SK-N-SH (cell line): Measurements from ENCODE around the gene ZNF33A. TPM values are rescaled to one million over a fixed set of nuclear protein-coding genes. Genes with fewer than 3 reads are reported as not detected.

Source experiments
- CTCF ChIA-PET: fragments of 300-600, 350-600 bp; formaldehyde crosslinking; extraction: SDS; loops from one replicate; lab custom pipeline; 2021; lab: Yijun Ruan, JAX
- POLR2A ChIA-PET: fragments of 350-600 bp; sonication (Branson Sonifier 250); formaldehyde crosslinking; extraction: SDS; loops from one replicate; lab custom pipeline; 2020; ENCODE audit warnings: antibody characterized with exemption, inconsistent platforms; lab: Yijun Ruan, JAX
- DNase-seq: peaks from one replicate; pipeline ENCODE4 v3.0.0; 2012
- H2AFZ ChIP-seq: fragments of 200-600 bp; sonication (generic); 2 replicates; pipeline ENCODE4 v1.8.1; 2016; ENCODE audit warnings: antibody characterized with exemption, mild to moderate bottlenecking, low read depth
- H3F3A ChIP-seq: fragments of 200-600 bp; sonication (generic); replicated peaks from 2 replicates; pipeline ENCODE3; 2016; ENCODE audit warnings: antibody characterized with exemption, mild to moderate bottlenecking; ENCODE audit not compliant: insufficient read depth
- H3K27ac ChIP-seq, 2 experiments: fragments of 200-500 bp in 1 of 2; fragments of 200-600 bp in 1 of 2; sonication (Bioruptor generic) in 1 of 2; sonication (generic), shearing (Covaris generic) in 1 of 2; 2 replicates each; pipeline versions ENCODE4 v1.5.1 to v1.6.1; 2014 to 2016; ENCODE audit warnings: low read depth in 2 of 2, inconsistent platforms in 1 of 2, low read length in 1 of 2, mild to moderate bottlenecking in 1 of 2, mixed read lengths in 1 of 2
- H3K27me3 ChIP-seq: fragments of 200-600 bp; sonication (generic), shearing (Covaris generic); 2 replicates; pipeline ENCODE4 v1.6.1; 2016; ENCODE audit warnings: mixed run types; ENCODE audit not compliant: insufficient read depth
- H3K36me3 ChIP-seq, 2 experiments: fragments of 200-500 bp in 1 of 2; fragments of 200-600 bp in 1 of 2; sonication (Bioruptor generic) in 1 of 2; sonication (generic) in 1 of 2; replicated peaks in 1 of 2; 2 replicates each; pipeline versions ENCODE3 to v1.5.1; 2014 to 2016; ENCODE audit warnings: low read length in 1 of 2, mild to moderate bottlenecking in 1 of 2; ENCODE audit not compliant: insufficient read depth in 2 of 2, control insufficient read depth in 1 of 2
- H3K4me1 ChIP-seq, 2 experiments: fragments of 200-500 bp in 1 of 2; fragments of 200-600 bp in 1 of 2; sonication (Bioruptor generic) in 1 of 2; sonication (generic), shearing (Covaris generic) in 1 of 2; 2 replicates each; pipeline versions ENCODE4 v1.5.1 to v1.6.1; 2014 to 2016; ENCODE audit warnings: low read depth in 1 of 2, low read length in 1 of 2, mixed run types in 1 of 2; ENCODE audit not compliant: insufficient read depth in 2 of 2, control insufficient read depth in 1 of 2
- H3K4me2 ChIP-seq: fragments of 200-600 bp; sonication (generic), shearing (Covaris generic); 2 replicates; pipeline ENCODE4 v1.6.1; 2017; ENCODE audit warnings: mixed run types
- H3K4me3 ChIP-seq, 2 experiments: fragments of 200-500 bp in 1 of 2; fragments of 200-600 bp in 1 of 2; sonication (Bioruptor generic) in 1 of 2; sonication (generic), shearing (Covaris generic) in 1 of 2; 2 replicates each; pipeline versions ENCODE4 v1.5.1 to v1.8.1; 2014 to 2016; ENCODE audit warnings: low read depth in 2 of 2, inconsistent platforms in 1 of 2, low read length in 1 of 2, mild to moderate bottlenecking in 1 of 2, mixed read lengths in 1 of 2, moderate library complexity in 1 of 2
- H3K79me2 ChIP-seq: fragments of 200-600 bp; sonication (generic); 2 replicates; pipeline ENCODE4 v1.8.1; 2017; ENCODE audit warnings: mild to moderate bottlenecking; ENCODE audit not compliant: insufficient read depth
- H3K9ac ChIP-seq: fragments of 200-600 bp; sonication (generic); 2 replicates; pipeline ENCODE4 v1.6.1; 2017; ENCODE audit warnings: mixed run types
- H3K9me2 ChIP-seq: fragments of 200-600 bp; sonication (generic); 2 replicates; pipeline ENCODE4 v1.6.1; 2017; ENCODE audit warnings: mixed run types
- H3K9me3 ChIP-seq: fragments of 200-600 bp; sonication (generic); 2 replicates; pipeline ENCODE4 v1.6.1; 2017; ENCODE audit warnings: mixed run types, mild to moderate bottlenecking, moderate library complexity
- H4K20me1 ChIP-seq: fragments of 200-600 bp; sonication (generic); 2 replicates; pipeline ENCODE4 v1.6.1; 2017; ENCODE audit warnings: mild to moderate bottlenecking, mixed run types; ENCODE audit not compliant: insufficient read depth
- CHD2 ChIP-seq: fragments of 150-350 bp; IDR thresholded peaks from 2 replicates; pipeline ENCODE4 v1.6.1; 2018; ENCODE audit warnings: low read length; ENCODE audit not compliant: partially characterized antibody
- CTCF ChIP-seq: fragments of 200-600 bp; sonication (generic); IDR thresholded peaks from 2 replicates; pipeline ENCODE4 v1.6.1; 2017; ENCODE audit warnings: antibody characterized with exemption, mild to moderate bottlenecking, moderate library complexity
- MAX ChIP-seq: IDR thresholded peaks from 2 replicates; pipeline ENCODE4 v1.4.0; 2012; ENCODE audit warnings: low read depth
- MEF2A ChIP-seq: IDR thresholded peaks from 2 replicates; pipeline ENCODE4 v1.4.0; 2012; ENCODE audit warnings: low read depth, borderline replicate concordance
- MXI1 ChIP-seq: IDR thresholded peaks from 2 replicates; pipeline ENCODE4 v1.6.1; 2012; ENCODE audit warnings: mild to moderate bottlenecking, low read depth, low read length, improper control_type of control experiment
- NRF1 ChIP-seq: IDR thresholded peaks from 2 replicates; pipeline ENCODE4 v1.6.1; 2012; ENCODE audit warnings: low read depth, mild to moderate bottlenecking, low read length
- POLR2AphosphoS5 ChIP-seq: IDR thresholded peaks from 2 replicates; pipeline ENCODE4 v1.6.1; 2012; ENCODE audit warnings: low read depth, low read length
- RAD21 ChIP-seq: IDR thresholded peaks from 2 replicates; pipeline ENCODE4 v1.6.1; 2012; ENCODE audit warnings: mild to moderate bottlenecking, low read length
- REST ChIP-seq: IDR thresholded peaks from 2 replicates; pipeline ENCODE4 v1.6.1; 2012; ENCODE audit warnings: mild to moderate bottlenecking, low read depth, low read length, moderate library complexity
- RFX5 ChIP-seq: IDR thresholded peaks from 2 replicates; pipeline ENCODE4 v1.6.1; 2012; ENCODE audit warnings: mild to moderate bottlenecking, improper control_type of control experiment, low read length
- SIN3A ChIP-seq: IDR thresholded peaks from 2 replicates; pipeline ENCODE4 v1.6.1; 2012; ENCODE audit warnings: low read depth, mild to moderate bottlenecking, low read length, moderate library complexity, borderline replicate concordance
- TAF1 ChIP-seq: IDR thresholded peaks from 2 replicates; pipeline ENCODE4 v1.6.1; 2012; ENCODE audit warnings: low read depth, mild to moderate bottlenecking, low read length, moderate library complexity, borderline replicate concordance
- USF2 ChIP-seq: fragments of 150-350 bp; IDR thresholded peaks from 2 replicates; pipeline ENCODE4 v1.6.1; 2017; ENCODE audit warnings: antibody characterized with exemption, low read length, low read depth, borderline replicate concordance
- WGBS: methylation state at CpG from one replicate; pipeline ENCODE4 v1.1.6; 2017; ENCODE audit warnings: low lambda C conversion rate; 5-methylcytosine and 5-hydroxymethylcytosine counted together
- polyA plus RNA-seq, 3 experiments: library from polyadenylated mRNA; depleted of rRNA; stranded (reverse); fragments of >200 nt; gene quantifications; 2 replicates each; pipeline ENCODE4 v1.2.3, GENCODE V29; 2012

The ZNF33A gene
- polyA plus RNA-seq, 1 of the 3 experiments (the other 2 are of a cell fraction): 5.7 TPM

GRCh38 chr10:38093816-38094157 is 83.3 kb downstream of the ZNF33A start:
- Histone ChIP-seq H3K27me3 (no peaks in the 10 kb centered on the region), H3K79me2 (peaks cover 13% of the 10 kb centered on the region), H3K4me1 (peaks cover 0 to 5% of the 10 kb centered on the region in 2 experiments; a peak in 1 of 4 replicates), H3K4me3 (peak overlapping the region; percentile 74 to 86), H3K36me3 (peaks cover 25 to 28% of the 10 kb centered on the region in 2 experiments), H4K20me1 (no peaks in the 10 kb centered on the region), H3K9me2 (no peaks in the 10 kb centered on the region), H3F3A (no peaks in the 10 kb centered on the region), H3K9me3 (no peaks in the 10 kb centered on the region), H2AFZ (peak overlapping the region; percentile 96), H3K4me2 (peak overlapping the region; percentile 94), H3K9ac (0 out of 2 replicates have a peak overlapping the region, but pooled peaks have one; percentile 5), H3K27ac (peak overlapping the region in 1 of 2 experiments; percentile 64; a peak in 2 of 4 replicates)
- POLR2A ChIA-PET: interaction anchor here (1.0 kb wide), 1 partner anchor 84 kb away, joined by 6 read pairs; the partner anchor contains the start of gene ZNF33A
- DNase-seq: no peak
- CTCF ChIA-PET: interaction anchor here (1.0 kb wide), 1 partner anchor 117 kb away, joined by 6 read pairs; the partner anchor contains the start of gene ZNF25
- 17% methylated on average over 16 of the region's 16 CpGs for WGBS
- TF ChIP-seq RAD21 (peak; percentile 16; the same call in 1 of the 2 replicates), RFX5 (no peak)

- H3K27ac ChIP-seq: peak within 1 kb of the TSS; percentile 44 to 85; a peak in 3 of 4 replicates
- H3K4me1 ChIP-seq: peaks cover 0 to 5% of the 10 kb centered on the region in 2 experiments; a peak in 1 of 4 replicates
- peak within 1 kb of the TSS; percentile 77 for H3K9ac ChIP-seq
- peaks cover 13% of the 10 kb centered on the region for H3K79me2 ChIP-seq
- ChIA-PET CTCF (interaction anchor here (1.0 kb wide), 1 partner anchor 118 kb away, joined by 6 read pairs; the partner anchor contains the start of gene ZNF25), POLR2A (interaction anchor here (1.0 kb wide), 1 partner anchor 84 kb away, joined by 6 read pairs; the partner anchor contains the start of gene ZNF33A)
- DNase-seq: peak; percentile 82
- TF ChIP-seq TAF1 (peak; percentile 25; the same call in 1 of the 2 replicates), MEF2A (no peak), SIN3A (0 out of 2 replicates have a peak, but pooled peaks have one; percentile 54), USF2 (no peak), MXI1 (peak; percentile 94), POLR2AphosphoS5 (peak; percentile 78), REST (no peak), CHD2 (peak; percentile 87), NRF1 (peak; percentile 46; the same call in 1 of the 2 replicates), MAX (peak; percentile 79), CTCF (no peak)
- no peaks in the 10 kb centered on the region for H4K20me1 ChIP-seq
- H3K36me3 ChIP-seq: peaks cover 29 to 32% of the 10 kb centered on the region in 2 experiments
- no peaks in the 10 kb centered on the region for H3K9me3 ChIP-seq
- H3K9me2 ChIP-seq: no peaks in the 10 kb centered on the region
- peak within 1 kb of the TSS; percentile 96 for H2AFZ ChIP-seq
- no peaks in the 10 kb centered on the region for H3F3A ChIP-seq
- H3K4me2 ChIP-seq: peak within 1 kb of the TSS; percentile 94
- 1% methylated on average over 14 of the region's 59 CpGs for WGBS
- peak within 1 kb of the TSS; percentile 74 to 86 for H3K4me3 ChIP-seq
- no peaks in the 10 kb centered on the region for H3K27me3 ChIP-seq
These were observed 83.9 kb downstream of the ZNF33A start, which contains the start of gene ZNF37A for GRCh38 chr10:38094158-38094926. ZNF37A (plus strand) TSS chr10:38094337; CDS start chr10:38096618, 2,281 bp downstream.
